SU-DHL-6 (cell line): ENCODE measurements around the gene SHKBP1.

ENCODE experiments used
- CTCF ChIP-seq: fragments of 200-600 bp; sonication (generic); IDR thresholded peaks from one replicate; pipeline ENCODE4 v1.5.1; 2017; ENCODE audit warnings: antibody characterized with exemption, mild to moderate bottlenecking, low read length, moderate library complexity; ENCODE audit not compliant: insufficient read depth, poor library complexity, severe bottlenecking
- EZH2phosphoT487 ChIP-seq: fragments of 200-600 bp; sonication (generic), shearing (Covaris generic); conservative IDR thresholded peaks from 2 replicates; pipeline ENCODE4 v1.6.1; 2018; ENCODE audit warnings: mild to moderate bottlenecking, antibody characterized with exemption, low read length, moderate library complexity, mixed read lengths

- TF ChIP-seq CTCF (no peak), EZH2phosphoT487 (no peak)
Measured at GRCh38 chr19:40588926-40589569, 12.4 kb downstream of the SHKBP1 start.
